Measurements from ENCODE around the gene SBK1. TPM values are rescaled to one million over a fixed set of nuclear protein-coding genes. Genes with fewer than 3 reads are reported as not detected.

The SBK1 gene
- total and polyA plus RNA-seq, 4 donors = 0.90 to 2.7 (median 2.3) TPM

DNA sequence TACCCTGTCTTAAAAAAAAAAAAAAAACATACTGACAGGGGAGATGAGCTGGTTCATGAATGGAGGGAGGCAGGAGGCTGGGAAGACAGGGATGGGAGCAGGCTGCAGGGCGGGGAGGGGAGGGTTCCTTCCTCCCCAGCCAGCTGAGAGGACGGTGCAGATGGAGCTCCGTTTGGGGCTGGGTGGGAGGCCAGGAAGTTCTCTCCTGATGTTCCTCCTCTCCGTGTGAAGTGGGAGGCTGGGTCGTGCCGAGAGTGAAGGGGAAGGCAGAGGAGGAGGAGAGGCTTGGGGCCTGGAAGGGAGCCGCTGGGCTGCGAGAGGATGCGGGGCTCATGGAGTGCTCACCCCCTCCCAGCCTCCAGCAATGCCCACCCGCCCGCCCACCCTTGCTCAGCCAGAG is 21.3 kb downstream of the SBK1 start:
- WGBS, 2 donors = 60 to 66% methylated on average over 10 to 11 of the region's 11 CpGs
- DNase-seq (no peak), ATAC-seq (ENCODE audit: insufficient read depth, low FRiP score) (no peak)
- no peak overlapping the region for H3K4me3 ChIP-seq
- no peaks in the 10 kb centered on the region for H3K9me3 ChIP-seq (ENCODE audit: control insufficient read depth in 4 of 4, insufficient read depth in 3 of 4, low read length in 3 of 4)
- TF ChIP-seq, protein P1, sequence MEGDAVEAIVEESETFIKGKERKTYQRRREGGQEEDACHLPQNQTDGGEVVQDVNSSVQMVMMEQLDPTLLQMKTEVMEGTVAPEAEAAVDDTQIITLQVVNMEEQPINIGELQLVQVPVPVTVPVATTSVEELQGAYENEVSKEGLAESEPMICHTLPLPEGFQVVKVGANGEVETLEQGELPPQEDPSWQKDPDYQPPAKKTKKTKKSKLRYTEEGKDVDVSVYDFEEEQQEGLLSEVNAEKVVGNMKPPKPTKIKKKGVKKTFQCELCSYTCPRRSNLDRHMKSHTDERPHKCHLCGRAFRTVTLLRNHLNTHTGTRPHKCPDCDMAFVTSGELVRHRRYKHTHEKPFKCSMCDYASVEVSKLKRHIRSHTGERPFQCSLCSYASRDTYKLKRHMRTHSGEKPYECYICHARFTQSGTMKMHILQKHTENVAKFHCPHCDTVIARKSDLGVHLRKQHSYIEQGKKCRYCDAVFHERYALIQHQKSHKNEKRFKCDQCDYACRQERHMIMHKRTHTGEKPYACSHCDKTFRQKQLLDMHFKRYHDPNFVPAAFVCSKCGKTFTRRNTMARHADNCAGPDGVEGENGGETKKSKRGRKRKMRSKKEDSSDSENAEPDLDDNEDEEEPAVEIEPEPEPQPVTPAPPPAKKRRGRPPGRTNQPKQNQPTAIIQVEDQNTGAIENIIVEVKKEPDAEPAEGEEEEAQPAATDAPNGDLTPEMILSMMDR (IDR thresholded peaks at IDR 0.05; ENCODE audit: control extremely low read depth, extremely low read depth) = no peak
- no peaks in the 10 kb centered on the region for H3K27me3 ChIP-seq (ENCODE audit: control insufficient read depth in 3 of 3, insufficient read depth in 3 of 3, low read length in 2 of 3)
- H3K4me1 ChIP-seq (ENCODE audit: control insufficient read depth in 5 of 5, insufficient read depth in 5 of 5, low read length in 5 of 5) = peaks cover 0 to 2% (median 0%) of the 10 kb centered on the region in 5 donors
- H3K36me3 ChIP-seq (ENCODE audit: control insufficient read depth in 4 of 4, insufficient read depth in 4 of 4, low read length in 4 of 4) = no peaks in the 10 kb centered on the region
- H3K27ac ChIP-seq (ENCODE audit: low read depth in 1 of 2, low read length in 1 of 2) = no peak overlapping the region
- H3K9ac ChIP-seq (ENCODE audit: insufficient read depth in 1 of 2, low read length in 2 of 2) = no peak overlapping the region

DNA sequence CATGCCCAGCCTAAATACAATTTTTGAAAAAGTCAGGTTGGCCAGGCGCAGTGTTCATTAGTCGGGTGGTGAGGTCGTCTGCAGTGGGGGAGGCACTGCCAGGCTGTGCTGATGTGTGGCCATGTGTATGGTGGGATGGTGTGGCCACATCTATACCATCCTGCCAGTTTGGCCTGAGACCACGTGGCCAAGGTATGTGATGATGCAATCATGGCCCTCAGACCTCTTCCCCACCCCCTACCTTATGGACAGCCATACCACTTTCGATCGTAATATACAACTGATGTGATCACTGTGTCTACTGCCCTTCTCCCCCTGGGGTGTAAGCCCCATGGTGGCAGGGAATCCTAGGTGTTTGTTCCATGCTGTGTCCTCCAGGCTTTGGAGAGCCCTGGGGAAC is 23.7 kb downstream of the SBK1 start:
- DNase-seq = no peak
- Histone ChIP-seq H3K4me1 (ENCODE audit: control insufficient read depth in 5 of 5, insufficient read depth in 5 of 5, low read length in 5 of 5) (no peaks in the 10 kb centered on the region), H3K36me3 (ENCODE audit: control insufficient read depth in 4 of 4, insufficient read depth in 4 of 4, low read length in 4 of 4) (peaks cover 0 to 2% (median 0%) of the 10 kb centered on the region in 4 donors), H3K27me3 (ENCODE audit: control insufficient read depth in 3 of 3, insufficient read depth in 3 of 3, low read length in 2 of 3) (no peaks in the 10 kb centered on the region), H3K27ac (ENCODE audit: low read depth in 1 of 2, low read length in 1 of 2) (no peak overlapping the region), H3K9me3 (ENCODE audit: control insufficient read depth in 4 of 4, insufficient read depth in 3 of 4, low read length in 3 of 4) (no peaks in the 10 kb centered on the region), H3K9ac (ENCODE audit: insufficient read depth in 1 of 2, low read length in 2 of 2) (no peak overlapping the region), H3K4me3 (no peak overlapping the region)
- ATAC-seq (ENCODE audit: insufficient read depth, low FRiP score) = no peak
- WGBS, 2 donors = 82 to 83% methylated on average over 6 of the region's 6 CpGs
- TF ChIP-seq, protein P1 (IDR thresholded peaks at IDR 0.05; ENCODE audit: control extremely low read depth, extremely low read depth) = no peak

DNA sequence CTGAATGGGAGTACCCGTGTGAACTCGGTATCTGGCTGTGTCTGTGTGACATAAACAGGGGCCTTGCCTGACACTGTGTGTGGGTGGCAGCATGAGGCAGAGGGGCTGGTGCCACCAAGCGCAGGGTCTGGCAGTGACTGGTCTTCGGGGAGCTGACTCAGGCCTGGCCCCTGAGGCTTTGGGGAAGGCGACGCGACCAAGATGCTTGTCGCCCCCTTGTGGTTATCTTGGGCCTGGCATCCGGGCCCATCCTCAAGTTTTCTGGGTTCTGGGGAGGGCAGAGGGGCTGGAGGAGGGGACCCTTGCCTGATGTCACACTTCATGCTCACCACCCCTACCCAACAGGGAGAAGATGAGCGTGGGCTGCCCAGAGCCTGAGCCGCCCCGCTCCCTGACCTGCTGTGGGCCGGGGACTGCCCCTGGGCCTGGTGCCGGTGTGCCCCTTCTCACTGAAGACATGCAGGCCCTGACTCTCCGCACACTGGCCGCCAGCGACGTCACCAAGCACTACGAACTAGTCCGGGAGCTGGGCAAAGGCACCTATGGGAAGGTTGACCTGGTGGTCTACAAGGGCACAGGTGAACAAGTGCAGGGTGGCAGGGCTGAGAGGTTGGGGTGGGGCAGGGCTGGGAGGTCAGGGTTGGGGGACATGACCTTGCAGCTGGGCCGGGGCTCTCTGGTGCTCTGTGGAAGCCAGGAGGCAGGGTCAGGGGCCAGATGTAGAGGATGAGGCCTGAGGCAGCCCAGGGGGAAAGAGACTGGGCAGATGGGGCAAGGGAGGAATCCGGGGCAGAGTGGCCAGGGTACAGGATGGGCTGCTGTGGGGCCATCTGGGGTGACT is 24.9 kb downstream of the SBK1 start:
- H3K27ac ChIP-seq (ENCODE audit: low read depth in 1 of 2, low read length in 1 of 2) = no peak overlapping the region
- H3K4me1 ChIP-seq (ENCODE audit: control insufficient read depth in 5 of 5, insufficient read depth in 5 of 5, low read length in 5 of 5) = no peaks in the 10 kb centered on the region
- DNase-seq (peak; percentile 35 to 49 (median 44)), ATAC-seq (ENCODE audit: insufficient read depth, low FRiP score) (no peak)
- TF ChIP-seq, protein P1 (IDR thresholded peaks at IDR 0.05; ENCODE audit: control extremely low read depth, extremely low read depth) = peak; percentile 59
- peaks cover 0 to 2% (median 0%) of the 10 kb centered on the region in 4 donors for H3K36me3 ChIP-seq (ENCODE audit: control insufficient read depth in 4 of 4, insufficient read depth in 4 of 4, low read length in 4 of 4)
- H3K27me3 ChIP-seq (ENCODE audit: control insufficient read depth in 3 of 3, insufficient read depth in 3 of 3, low read length in 2 of 3) = no peaks in the 10 kb centered on the region
- 58 to 61% methylated on average over 22 of the region's 22 CpGs for WGBS, 2 donors
- no peaks in the 10 kb centered on the region for H3K9me3 ChIP-seq (ENCODE audit: control insufficient read depth in 4 of 4, insufficient read depth in 3 of 4, low read length in 3 of 4)
- no peak overlapping the region for H3K9ac ChIP-seq (ENCODE audit: insufficient read depth in 1 of 2, low read length in 2 of 2)
- H3K4me3 ChIP-seq = no peak overlapping the region
